ENCODE measurements around the gene E2F4. TPM values are rescaled to one million over a fixed set of nuclear protein-coding genes. Genes with fewer than 3 reads are reported as not detected.

E2F4 gene
- total RNA-seq, 1 donor, result 75.1 TPM

DNA sequence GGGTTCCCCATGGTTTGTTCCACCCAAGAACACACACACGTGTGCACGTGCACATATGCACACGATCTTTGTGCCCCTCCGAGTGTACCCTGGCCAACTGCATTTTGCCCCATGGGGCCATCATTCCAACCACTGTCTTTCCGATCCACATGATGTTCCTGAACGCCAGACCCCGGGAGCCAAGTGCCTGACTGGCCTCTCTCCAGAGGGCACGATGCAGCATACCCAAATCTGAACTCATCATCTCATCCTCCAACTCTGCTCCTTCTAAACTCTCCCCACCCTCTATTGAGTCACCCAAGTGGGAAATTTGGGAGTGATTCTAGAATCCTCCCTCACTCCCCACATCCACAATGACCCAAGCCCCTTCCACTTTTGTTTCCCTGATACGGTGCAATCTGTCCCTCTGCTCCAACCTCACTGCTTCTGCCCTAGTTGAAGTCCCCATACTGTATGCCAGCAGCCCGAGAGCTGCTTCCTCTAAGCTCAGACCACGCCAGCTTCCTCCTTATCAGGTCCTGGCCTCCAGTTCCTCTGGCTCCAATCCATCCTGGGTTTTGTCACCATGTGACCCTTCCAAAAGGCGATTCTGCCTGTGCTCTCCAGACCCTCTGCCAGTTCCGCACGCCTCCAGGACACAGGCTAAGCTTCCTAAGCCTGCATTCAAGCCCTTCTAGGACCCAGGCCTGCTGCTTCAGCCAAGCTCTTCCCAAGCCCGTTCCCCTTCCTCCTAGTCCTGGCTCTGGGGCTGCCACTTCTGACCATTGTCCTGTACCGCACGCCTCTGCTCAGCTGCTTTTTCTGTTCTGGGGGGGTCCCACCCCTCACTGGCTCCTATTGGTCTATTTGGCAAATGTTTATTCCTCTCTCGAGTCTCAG, 24.9 kb downstream of the E2F4 start:
- DNase-seq (ENCODE audit: low read depth), result no peak
- no peak overlapping the region for H3K4me3 ChIP-seq (ENCODE audit: low read depth, low read length)
- TF ChIP-seq, protein P1, sequence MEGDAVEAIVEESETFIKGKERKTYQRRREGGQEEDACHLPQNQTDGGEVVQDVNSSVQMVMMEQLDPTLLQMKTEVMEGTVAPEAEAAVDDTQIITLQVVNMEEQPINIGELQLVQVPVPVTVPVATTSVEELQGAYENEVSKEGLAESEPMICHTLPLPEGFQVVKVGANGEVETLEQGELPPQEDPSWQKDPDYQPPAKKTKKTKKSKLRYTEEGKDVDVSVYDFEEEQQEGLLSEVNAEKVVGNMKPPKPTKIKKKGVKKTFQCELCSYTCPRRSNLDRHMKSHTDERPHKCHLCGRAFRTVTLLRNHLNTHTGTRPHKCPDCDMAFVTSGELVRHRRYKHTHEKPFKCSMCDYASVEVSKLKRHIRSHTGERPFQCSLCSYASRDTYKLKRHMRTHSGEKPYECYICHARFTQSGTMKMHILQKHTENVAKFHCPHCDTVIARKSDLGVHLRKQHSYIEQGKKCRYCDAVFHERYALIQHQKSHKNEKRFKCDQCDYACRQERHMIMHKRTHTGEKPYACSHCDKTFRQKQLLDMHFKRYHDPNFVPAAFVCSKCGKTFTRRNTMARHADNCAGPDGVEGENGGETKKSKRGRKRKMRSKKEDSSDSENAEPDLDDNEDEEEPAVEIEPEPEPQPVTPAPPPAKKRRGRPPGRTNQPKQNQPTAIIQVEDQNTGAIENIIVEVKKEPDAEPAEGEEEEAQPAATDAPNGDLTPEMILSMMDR (IDR thresholded peaks at IDR 0.05; ENCODE audit: insufficient read depth, low read depth, low read length), result no peak

DNA sequence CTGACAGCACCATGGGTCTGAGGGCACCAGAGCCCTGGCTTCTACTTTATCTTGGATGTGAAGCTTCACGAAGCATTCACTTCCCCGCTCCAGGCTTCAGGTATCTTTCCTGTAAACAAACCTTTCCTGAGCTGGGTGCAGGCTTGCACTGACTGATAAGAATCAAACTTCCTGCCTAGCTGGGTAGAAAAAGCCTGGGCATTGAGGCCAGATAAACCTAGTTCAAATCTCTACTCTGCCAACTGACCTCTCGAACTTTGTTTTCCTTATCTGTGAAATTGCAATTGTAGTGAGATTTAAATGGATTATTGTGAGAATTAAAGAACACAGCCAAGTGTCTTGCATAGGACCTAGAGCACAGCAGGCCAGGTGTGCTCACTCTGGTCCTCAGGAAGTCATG, 32.0 kb downstream of the E2F4 start:
- no peak overlapping the region for H3K4me3 ChIP-seq (ENCODE audit: low read depth, low read length)
- DNase-seq (ENCODE audit: low read depth), result no peak
- TF ChIP-seq, protein P1 (IDR thresholded peaks at IDR 0.05; ENCODE audit: insufficient read depth, low read depth, low read length), result no peak

DNA sequence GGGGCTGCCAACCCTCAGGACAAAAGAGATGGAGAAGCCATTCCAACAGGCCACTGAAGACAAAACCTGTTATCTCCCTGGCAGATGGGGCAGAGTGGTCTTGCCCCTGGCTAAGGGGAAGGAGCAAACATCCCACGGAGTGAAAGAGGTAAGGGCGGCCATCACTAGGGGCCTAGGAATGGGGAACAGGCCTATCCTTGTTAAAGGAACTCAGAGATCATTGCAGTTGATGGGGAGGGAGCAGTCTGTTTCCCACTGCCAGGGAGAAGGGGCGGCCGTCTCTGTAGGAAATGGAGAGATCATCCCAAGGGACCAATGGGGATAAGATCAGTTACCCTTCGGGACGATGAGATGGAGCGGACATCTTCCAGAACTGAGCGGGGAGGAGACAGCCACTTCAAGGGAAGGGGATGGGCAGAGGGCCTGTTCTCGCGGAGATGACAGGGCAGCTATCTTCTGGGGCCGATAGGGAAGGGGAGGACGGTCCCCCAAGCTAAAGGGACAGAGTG, 34.4 kb downstream of the E2F4 start:
- TF ChIP-seq, protein P1 (IDR thresholded peaks at IDR 0.05; ENCODE audit: insufficient read depth, low read depth, low read length), result no peak
- no peak for DNase-seq (ENCODE audit: low read depth)
- peak overlapping the region; percentile 100 for H3K4me3 ChIP-seq (ENCODE audit: low read depth, low read length)

DNA sequence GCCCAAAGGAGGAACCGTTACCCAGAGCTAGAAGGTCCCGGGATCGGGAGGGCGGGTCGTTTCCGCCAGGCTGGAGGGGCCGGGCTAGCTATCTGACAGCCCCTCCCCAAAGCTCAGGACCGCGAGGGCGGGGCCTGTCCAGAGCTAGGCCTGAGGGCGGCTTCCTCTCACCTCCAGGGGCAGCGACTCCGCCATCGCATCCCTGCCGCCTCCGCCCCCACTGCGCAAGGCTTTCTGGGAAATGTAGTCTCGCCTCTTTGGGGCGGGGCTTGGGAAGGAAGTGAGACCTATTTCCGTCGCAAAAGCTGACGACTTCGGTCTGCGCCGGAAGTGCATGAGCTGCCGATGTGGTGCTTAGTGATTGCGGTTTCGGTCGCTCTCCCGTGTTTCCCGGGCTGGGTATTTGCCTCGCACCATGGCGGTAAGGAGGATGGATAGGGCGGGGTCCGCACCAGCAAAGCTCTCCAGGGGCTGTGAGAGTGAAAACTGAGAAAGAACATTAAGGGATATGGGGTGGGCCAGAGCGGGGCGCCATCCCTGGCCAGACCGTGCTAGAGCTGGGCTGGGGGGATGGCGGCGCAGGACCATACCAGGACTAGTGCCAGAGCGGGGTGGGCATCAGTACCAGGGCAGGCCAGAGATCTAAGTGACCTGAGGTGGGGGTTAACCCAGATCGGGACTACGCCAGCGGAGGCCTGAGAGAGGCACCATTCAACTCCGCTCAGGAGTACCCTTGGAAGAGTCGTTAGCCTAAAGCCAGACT, 35.0 kb downstream of the E2F4 start, which contains the start of gene TMEM208:
Gene TMEM208, plus strand, starts transcription at position 327 of the 763 bp plus-strand sequence. Its CDS starts 89 bp downstream, at position 416.
- TF ChIP-seq, protein P1 (IDR thresholded peaks at IDR 0.05; ENCODE audit: insufficient read depth, low read depth, low read length), result peak; percentile 1
- peak within 1 kb of the TSS; percentile 100 for H3K4me3 ChIP-seq (ENCODE audit: low read depth, low read length)
- peak; percentile 99 for DNase-seq (ENCODE audit: low read depth)

DNA sequence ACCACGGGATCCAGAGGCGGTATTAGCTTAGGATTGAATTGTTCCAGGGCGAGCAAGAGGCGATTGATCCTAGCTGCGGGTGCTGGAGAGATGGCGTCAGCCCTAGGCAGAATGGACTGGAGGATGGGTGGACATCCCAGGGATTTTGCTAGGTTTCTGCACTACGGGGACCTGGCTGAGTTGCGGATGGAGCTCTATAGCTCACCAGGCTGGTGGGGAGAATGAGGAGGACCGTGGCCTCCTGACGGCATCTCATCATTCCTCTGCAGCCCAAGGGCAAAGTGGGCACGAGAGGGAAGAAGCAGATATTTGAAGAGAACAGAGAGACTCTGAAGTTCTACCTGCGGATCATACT, 35.6 kb downstream of the E2F4 start:
- TF ChIP-seq, protein P1 (IDR thresholded peaks at IDR 0.05; ENCODE audit: insufficient read depth, low read depth, low read length), result no peak
- peak overlapping the region; percentile 100 for H3K4me3 ChIP-seq (ENCODE audit: low read depth, low read length)
- DNase-seq (ENCODE audit: low read depth), result no peak

DNA sequence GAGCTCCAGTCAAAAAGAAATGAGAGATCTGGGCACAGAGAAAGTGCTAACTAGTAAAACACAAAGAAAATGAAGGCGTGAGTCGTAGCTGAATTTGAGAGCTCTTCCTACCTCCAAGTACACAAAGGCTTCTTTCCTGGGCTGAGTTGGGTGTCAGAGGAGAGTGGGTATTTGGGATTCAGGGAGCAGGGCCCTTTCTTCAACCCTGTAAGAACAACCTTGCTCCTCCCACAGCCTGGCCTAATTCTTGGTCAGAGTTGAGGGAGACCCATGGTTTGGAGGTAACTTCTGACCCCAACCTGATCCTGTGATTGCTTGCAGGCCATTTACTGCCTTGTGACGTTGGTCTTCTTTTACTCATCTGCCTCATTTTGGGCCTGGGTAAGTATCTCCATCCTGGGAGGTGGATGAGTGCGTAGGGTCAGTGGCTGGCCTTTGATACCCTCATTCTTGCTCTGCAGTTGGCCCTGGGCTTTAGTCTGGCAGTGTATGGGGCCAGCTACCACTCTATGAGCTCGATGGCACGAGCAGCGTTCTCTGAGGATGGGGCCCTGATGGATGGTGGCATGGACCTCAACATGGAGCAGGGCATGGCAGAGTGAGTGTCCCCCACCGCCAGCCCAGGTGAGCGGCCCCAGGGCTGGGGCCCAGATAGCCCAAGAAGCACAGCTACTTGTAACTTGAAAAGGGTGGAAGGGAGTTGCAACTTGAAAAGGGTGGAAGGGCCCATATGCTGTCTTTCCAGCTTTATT, 36.3 kb downstream of the E2F4 start:
- DNase-seq (ENCODE audit: low read depth), result no peak
- peak overlapping the region; percentile 100 for H3K4me3 ChIP-seq (ENCODE audit: low read depth, low read length)
- TF ChIP-seq, protein P1 (IDR thresholded peaks at IDR 0.05; ENCODE audit: insufficient read depth, low read depth, low read length), result no peak
